Stimulated activated naive CD4-positive, alpha-beta T cell treated with Interleukin-2 at 50 U/mL for 16 hours (primary cell): ENCODE results near the gene CFHR3.
"Not testable (repeated sequence)": the region's sequence is repeated elsewhere in the genome, so short reads cannot be mapped to it uniquely, and the experiment has no call there.

ENCODE experiments used
- DNase-seq: peaks from one replicate; lab custom pipeline; 2025; lab: John Stamatoyannopoulos, UW

Gene CFHR3

DNA sequence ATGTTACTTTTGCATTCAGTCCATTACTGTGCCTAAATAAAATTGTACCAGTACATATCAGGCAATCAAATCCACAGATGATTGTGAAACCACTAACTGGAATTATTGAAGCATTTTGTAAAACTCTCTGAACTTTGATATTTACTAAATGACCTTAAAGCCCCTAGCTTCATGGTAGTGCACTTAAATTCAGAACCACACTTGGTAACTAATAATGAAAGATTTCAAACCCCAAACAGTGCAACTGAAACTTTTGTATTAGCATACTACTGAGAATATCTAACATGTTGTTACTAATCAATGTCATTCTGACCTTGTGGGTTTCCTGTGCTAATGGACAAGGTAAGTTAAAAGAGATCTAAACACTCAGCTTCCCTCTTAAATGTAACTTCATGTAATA is at the start of gene CFHR3:
TSS of gene CFHR3 (plus strand) at position 238 of the 400 bp plus-strand sequence. CDS start at position 285, 47 bp downstream.
- no peak for DNase-seq

DNA sequence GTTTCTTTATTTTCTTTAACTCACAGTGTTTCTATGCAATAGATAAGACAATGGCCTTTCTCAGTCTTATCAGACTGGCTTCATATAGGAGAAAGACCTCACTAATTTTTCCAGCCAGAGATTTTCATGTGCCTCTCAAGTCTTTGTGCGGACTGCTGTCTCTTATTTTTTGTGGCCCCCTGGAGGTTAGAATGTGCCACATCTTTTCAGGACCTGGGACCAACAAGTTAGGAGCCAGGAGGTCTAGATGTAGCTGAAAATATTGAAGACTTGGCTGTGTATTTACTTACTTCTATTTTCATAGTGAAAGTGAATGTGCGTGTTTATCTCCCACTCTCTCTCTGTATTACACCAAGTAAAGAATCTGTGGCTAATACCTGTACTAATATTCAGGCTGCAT is 42.1 kb upstream of the CFHR3 start:
- DNase-seq: no peak

DNA sequence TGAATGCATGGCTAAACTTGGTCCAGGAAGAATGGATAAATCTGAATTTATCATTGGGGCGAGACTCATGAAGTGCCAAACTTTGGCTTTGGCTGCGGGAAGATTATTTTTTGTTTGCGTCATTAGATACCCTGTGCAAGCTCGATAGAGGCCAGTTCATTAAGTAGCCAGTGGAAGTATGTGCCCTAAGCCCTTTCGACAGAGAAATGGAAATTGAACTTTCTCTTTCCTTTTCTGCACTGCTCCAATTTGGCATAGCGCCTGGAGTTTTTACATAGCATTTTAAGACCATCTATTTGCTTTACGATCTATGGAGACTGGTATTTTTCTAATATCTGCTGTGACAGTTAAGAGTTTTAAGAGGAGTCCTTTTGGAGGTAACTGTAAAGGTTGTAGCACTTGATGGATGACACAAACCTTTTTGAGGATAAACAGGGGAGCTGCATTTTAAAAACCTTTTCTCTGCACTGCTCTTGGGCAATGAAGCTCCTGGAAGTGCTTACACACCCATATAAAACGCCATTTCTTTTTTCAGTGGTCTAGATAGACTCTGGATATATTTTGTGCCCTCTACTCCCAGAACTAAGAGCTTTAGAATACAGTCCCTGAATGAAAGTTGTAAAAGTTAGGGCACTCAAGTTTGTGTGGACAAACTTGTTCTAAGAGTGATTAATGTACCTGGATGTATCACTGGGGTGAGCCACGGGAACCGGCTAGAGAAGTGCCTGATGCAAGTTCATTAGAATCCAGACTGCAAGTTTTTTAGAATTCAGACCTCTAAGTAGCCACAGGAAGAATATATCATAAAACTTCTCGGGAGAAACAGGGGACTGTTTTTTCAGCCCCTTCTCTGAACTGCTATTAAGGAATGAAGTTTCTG is 41.3 kb upstream of the CFHR3 start:
- no peak for DNase-seq

DNA sequence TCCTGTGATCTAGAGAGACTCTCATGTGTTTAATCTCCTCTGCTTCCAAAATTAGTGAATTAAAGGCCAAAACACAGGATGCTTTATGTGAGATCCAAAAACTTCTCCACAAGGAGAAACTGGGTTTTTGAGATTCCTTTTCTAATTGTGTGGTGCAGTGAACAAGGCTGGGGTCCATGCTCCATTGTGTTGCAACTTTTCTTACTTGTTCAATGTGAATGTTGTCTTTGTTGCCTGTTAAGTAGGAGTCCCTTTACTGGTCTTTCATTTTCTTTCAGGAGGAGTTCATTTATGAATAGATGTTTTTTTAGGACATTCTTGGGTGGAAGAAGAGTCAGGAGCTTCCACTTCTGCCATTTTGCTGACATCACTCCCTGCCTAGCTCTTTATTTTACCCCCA is 40.6 kb upstream of the CFHR3 start:
- DNase-seq: no peak

DNA sequence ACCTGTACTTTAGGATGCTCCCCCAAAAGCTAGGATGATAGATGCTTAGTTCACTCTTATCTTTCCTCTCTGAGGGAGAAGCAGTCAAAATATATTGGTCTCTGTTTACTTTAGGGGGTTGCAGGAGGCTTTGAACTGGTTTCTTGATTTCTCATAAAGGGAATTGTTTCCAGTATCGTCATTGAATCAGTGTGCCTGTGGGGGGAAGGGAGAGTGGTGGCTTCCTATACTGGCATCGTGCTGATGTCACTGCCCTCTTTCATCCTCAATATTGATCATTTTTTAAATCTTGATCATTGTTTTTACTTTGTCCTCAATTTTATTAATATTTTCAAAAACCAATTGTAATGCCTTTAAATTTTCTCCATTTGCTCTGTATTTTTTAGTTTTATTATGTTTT is 40.2 kb upstream of the CFHR3 start:
- DNase-seq: no peak

DNA sequence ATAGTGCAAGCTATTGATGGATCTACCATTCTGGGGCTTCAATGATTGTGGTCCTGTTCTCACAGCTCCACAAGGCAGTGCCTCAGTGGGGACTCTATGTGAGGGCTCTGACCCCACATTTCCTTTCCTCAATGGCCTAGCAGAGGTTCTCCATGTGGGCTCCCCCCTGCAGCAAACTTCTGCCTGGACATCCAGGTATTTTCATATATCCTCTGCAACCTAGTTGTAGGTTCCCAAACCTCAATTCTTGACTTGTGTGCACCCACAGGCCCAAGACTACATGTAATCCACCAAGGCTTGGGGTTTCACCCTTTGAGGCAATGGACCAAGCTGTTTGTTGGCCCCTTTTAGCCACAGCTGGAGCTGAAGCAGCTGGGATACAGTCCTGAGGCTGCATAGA is 35.9 kb upstream of the CFHR3 start:
- no peak for DNase-seq

DNA sequence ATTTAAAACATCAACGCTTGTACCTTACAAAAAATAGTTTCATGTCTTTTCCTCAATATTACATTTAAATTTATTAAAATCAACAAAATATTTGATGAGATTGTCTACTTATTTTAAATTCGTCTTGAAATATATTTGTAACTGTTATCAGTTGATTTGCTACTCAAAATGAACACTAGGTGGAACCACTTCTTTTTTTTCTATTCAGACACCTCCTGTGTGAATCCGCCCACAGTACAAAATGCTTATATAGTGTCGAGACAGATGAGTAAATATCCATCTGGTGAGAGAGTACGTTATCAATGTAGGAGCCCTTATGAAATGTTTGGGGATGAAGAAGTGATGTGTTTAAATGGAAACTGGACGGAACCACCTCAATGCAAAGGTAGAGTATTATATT is 31.4 kb upstream of the CFHR3 start:
- DNase-seq: not testable (repeated sequence)

DNA sequence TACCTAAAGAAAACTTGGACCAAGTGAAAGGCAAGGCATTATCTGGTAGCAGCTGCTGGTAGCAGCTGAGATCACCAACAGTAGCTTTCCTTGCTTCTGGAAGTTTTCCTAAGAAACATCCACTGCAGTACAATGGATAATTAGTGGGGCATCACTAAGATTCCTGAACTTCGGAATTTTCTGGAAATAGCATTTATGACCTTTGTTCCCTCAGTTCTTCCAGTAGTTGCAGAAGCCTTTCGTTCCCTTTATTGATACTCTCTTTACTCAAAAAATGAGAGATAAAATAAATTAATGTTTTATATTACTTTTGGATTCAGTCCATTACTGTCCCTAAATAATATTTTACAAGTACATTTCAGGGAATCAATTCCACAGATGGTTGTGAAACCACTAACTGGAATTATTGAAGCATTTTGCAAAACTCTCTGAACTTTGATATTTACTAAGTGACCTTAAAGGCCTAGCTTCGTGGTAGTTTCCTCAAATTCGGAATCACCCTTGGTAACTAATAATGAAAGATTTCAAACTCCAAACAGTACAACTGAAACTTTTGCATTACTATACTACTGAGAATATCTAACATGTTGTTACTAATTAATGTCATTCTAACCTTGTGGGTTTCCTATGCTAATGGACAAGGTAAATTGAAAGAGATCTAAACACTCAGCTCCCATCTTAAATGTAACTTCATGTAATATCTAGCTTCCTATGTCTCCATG is 9.5 kb upstream of the CFHR3 start:
- not testable (repeated sequence) for DNase-seq

DNA sequence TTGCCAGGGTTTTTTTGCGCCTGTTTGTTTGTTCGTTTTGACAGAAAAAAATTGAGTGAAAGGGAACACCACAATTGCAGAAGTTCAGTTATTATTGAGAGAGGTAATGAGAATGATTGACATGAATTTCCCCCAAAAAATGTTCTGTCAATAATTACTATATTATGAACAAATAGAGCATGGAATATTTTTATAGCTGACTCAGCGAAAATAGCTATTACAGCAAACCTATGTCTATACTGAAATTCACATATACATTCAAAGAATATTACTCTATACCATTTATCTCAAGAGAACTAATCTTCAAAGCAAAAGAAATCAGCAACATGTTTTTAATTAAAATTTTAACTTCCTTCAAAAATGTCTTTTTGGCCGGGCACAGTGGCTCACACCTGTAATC is 4.8 kb upstream of the CFHR3 start:
- DNase-seq: not testable (repeated sequence)

DNA sequence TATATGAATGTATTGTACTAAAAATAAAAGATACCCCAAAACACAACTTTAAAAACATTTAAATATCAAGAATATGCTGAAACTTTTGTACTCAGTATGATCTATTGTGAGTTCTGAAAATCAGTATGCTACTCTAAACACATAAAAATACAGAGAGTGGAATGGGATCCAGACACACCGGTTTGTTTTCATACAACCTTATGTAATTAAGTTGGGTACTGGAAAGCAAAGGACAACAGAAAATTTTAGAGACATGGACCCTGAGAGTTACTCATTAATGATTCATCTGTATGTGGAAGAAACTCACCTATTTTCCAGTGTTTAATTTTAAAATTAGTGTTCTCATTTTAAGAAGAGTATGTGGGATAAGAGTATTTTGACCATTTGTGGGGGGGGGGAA is 927 bp upstream of the CFHR3 start:
- no peak for DNase-seq

DNA sequence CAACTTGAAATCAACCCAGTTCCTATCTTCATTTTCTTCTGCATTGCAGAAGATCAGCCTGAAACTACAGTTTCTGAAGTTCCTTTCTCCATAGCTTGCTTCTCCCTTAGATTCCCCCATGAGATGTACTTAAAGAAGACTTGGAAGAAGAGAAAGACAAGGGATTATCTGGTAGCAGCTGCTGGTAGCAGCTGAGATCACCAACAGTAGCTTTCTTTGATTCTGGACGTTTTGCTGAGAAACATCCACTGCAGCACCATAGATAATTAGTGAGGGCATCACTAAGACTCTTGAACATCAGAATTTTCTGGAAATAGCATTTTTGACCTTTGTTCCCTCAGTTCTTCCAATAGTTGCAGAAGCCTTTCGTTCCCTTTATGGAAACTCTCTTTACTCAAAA is 465 bp upstream of the CFHR3 start:
- no peak for DNase-seq

DNA sequence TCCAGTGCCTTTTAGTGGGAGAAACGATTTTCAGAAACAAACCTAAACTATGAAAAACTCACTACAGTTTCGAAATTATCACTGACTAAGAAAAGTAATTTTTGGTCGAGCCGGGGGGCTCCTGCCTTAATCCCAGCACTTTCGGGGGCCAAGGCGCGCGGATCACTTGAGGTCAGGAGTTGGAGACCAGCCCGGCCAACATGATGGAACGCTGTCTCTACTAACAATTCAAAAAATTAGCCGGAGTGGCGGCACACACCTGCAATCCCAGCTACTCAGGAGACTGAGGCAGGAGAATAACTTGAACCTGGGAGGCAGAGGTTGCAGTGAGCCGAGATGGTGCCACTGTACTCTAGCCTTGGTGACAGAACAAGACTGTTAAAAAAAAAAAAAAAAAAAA is 3.0 kb downstream of the CFHR3 start:
- no peak for DNase-seq

DNA sequence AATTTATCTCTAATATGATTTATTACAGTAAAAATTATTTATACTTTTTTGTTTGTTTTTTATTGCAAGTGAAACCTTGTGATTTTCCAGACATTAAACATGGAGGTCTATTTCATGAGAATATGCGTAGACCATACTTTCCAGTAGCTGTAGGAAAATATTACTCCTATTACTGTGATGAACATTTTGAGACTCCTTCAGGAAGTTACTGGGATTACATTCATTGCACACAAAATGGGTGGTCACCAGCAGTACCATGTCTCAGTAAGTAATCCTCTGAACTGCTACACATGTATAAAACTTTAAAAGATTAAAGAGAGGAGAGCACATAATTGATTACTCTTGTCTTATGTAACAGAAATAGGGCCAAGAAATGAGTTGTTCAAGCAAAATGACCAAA is 4.5 kb downstream of the CFHR3 start:
- DNase-seq: no peak

DNA sequence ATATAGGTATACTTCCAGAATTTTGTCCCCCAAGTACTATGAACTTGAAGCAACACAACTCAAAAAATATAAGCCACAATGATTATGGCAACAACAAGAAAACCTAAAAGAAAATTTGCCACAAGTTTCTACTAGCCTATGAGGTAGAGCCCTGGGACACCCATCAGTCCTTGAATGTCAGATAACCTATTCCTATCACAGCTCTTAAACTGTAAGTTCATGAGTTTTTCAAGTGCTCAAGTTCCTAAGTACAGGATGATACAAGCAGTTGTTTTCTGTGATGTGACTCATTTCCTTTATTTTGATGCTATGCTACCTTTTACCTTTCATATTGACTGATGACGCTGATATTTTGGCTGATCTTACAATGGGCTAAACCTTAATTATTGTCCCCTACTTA is 16.6 kb downstream of the CFHR3 start:
- not testable (repeated sequence) for DNase-seq

DNA sequence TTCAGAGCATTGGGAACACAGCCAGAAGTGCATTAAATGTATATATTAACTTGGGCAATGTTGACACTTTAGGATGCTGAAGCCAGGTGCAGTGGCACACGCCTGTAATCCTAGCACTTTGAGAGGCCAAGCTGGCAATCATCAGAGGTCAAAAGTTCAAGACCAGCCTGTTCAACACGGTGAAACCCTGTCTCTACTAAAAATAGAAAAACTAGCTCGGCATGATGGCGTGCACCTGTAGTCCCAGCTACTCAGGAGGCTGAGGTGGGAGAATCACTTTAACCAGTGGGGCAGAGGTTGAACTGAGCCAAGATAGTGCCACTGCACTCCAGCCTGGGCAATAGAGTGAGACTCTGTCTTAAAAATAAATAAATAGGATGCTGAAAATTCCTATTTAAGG is 19.5 kb downstream of the CFHR3 start:
- not testable (repeated sequence) for DNase-seq

DNA sequence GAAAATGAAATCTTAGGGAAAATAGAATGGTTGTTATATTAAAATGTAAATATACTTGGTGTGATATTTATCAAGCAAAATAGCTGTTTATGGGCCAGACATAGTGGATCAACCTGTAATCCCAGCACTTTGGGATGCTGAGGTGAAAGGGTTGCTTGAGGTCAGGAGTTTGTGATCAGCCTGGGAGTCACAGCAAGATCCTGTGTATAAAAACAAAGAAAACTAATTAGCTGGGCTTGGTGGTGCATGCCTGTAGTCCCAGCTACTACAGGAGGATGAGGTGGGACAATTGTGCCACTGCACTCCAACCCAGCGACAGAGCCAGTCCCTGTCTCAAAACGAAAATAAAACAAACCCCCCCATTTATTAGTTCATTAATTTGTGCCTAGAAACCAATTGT is 23.3 kb downstream of the CFHR3 start:
- DNase-seq: no peak

DNA sequence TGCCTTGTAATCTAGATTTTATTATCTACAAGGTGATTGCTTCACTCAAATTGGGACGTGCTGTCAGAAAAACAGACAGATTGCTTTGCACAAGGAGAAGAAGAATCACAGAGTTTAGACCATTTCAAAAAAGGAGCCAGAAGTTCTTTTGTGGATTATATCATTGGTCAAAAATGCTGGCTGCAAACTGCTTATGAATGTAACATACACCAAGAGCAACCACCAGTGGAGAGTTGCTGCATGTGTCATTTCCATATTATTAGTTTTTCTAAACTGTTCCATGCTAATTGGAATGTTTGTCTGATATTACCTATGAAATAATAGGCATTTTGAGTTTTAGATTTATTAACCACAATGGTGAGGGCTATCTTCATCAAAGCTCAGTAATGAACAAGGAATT is 27.3 kb downstream of the CFHR3 start:
- DNase-seq: not testable (repeated sequence)

DNA sequence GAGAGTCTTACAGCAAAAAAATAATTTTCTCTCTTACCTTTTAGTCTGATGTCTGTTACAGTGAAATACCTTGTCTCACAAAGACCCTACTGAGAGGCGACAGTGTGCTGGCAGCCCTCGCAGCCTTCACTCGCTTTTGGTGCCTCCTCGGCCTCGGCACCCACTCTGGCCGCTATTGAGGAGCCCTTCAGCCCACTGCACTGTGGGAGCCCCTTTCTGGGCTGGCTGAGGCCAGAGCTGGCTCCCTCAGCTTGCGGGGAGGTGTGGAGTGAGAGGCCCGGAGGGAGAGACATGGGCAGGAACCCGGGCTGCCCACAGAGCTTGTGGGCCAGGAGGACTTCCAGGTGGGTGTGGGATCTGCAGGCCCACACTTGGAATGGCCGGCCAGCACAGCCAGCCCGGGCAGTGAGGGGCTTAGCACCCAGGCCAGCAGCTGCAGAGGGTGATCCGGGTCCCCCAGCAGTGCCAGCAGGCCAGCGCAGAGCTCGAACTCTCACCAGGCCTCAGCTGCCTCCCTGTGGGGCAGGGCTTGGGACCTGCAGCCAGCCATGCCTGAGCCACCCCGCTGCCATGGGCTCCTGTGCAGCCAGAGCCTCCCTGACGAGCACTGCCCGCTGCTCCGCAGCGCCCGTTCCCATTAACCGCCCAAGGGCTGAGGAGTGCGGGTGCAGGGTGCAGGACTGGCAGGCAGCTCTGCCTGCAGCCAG is 34.0 kb downstream of the CFHR3 start:
- no peak for DNase-seq

DNA sequence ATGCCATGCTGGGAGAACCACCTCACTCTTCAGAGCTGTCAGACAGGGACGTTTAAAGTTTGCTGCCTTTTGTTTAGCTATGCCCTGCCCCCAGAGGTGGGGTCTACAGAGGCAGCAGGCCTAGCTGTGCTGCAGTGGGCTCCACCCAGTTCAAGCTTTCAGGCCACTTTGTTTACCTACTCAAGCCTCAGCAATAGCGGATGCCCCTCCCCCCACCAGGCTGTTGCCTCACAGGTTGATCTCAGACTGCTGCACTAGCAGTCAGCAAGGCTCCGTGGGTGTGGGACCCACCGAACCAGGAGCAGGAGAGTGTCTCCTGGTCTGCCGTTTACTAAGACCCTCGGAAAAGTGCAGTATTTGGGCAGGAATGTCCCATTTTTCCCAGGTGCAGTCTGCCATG is 42.8 kb downstream of the CFHR3 start:
- not testable (repeated sequence) for DNase-seq

DNA sequence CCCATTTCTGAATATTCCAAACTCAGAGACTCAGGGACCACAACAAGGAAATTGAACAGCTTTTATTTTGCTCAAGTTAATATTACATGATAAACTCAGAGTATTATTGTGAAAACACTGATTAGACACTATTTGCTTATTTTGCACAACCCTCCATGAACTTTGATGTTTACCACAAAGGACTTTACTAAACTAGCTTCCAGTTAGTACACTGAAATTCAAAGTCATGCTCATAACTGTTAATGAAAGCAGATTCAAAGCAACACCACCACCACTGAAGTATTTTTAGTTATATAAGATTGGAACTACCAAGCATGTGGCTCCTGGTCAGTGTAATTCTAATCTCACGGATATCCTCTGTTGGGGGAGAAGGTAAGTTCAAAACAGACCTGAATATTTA is 44.9 kb downstream of the CFHR3 start, which contains the start of gene CFHR1:
TSS of gene CFHR1 (plus strand) at position 201 of the 400 bp plus-strand sequence. CDS start at position 315, 114 bp downstream.
- DNase-seq: not testable (repeated sequence)

DNA sequence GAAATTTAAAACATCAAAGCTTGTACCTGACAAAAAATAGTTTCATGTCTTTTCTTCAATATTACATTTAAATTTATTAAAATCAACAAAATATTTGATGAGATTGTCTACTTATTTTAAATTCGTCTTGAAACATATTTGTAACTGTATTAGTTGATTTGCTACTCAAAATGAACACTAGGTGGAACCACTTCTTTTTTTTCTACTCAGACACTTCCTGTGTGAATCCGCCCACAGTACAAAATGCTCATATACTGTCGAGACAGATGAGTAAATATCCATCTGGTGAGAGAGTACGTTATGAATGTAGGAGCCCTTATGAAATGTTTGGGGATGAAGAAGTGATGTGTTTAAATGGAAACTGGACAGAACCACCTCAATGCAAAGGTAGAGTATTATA is 53.2 kb downstream of the CFHR3 start:
- DNase-seq: not testable (repeated sequence)
